Measurements from ENCODE around the gene ABLIM2.

DNA sequence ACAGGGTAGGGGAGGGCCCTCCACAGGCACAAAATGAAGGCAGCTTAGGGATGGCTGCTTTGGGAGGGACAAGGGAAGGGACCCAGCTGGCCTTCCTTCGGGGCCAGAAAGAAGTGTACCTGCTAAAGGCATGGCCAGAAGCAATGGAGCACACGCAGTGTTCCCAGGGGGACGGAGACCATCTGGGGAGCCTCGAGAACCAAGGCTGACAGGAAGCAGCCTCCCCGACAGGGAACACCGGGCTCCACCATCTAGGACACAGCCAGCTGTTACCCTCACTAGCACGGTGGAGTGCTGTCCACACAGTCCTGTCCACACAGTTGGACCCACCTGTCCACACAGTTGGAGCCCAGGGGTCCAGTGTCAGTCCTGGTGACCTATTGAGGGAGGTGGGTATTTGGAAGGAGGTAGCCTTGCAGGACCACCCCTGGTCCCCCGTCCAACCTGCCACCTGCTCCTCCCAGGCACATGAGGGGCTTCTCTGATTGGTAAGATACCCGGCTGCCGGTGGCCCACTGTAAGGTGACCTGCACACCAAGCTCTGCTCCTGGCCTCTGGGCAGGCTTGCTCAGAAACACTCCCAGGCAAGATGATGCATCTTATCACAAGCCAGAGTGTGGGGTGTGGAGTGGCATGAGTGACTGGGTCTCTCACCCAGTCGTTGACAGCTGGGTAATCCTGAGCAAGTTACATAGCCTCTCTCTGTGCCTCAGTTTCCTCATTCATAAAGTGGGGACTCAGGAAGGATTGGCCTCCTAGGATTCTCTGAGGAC, 198.4 kb downstream of the ABLIM2 start:
- TF ChIP-seq, protein P1, sequence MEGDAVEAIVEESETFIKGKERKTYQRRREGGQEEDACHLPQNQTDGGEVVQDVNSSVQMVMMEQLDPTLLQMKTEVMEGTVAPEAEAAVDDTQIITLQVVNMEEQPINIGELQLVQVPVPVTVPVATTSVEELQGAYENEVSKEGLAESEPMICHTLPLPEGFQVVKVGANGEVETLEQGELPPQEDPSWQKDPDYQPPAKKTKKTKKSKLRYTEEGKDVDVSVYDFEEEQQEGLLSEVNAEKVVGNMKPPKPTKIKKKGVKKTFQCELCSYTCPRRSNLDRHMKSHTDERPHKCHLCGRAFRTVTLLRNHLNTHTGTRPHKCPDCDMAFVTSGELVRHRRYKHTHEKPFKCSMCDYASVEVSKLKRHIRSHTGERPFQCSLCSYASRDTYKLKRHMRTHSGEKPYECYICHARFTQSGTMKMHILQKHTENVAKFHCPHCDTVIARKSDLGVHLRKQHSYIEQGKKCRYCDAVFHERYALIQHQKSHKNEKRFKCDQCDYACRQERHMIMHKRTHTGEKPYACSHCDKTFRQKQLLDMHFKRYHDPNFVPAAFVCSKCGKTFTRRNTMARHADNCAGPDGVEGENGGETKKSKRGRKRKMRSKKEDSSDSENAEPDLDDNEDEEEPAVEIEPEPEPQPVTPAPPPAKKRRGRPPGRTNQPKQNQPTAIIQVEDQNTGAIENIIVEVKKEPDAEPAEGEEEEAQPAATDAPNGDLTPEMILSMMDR (conservative IDR thresholded peaks at IDR 0.05 in 1 of 2, IDR thresholded peaks at IDR 0.05 in 1 of 2; ENCODE audit: extremely low read depth in 1 of 2, insufficient read depth in 1 of 2, low read depth in 1 of 2, low read length in 2 of 2) = no peak
- no peak for TF ChIP-seq EZH2 (IDR thresholded peaks at IDR 0.05; ENCODE audit: borderline replicate concordance, low read length)

Measured in mammary epithelial cell (primary cell).